Peyer's patch (tissue), 4 donors: Measurements from ENCODE around the gene SLC7A11. TPM values are rescaled to one million over a fixed set of nuclear protein-coding genes. Genes with fewer than 3 reads are reported as not detected.

Experiments
- DNase-seq, 3 donors: peaks; one replicate each; pipeline ENCODE4 v3.0.0-alpha.2; 2017 to 2019
- H3K27ac ChIP-seq, 4 donors: fragments of 200-600 bp; sonication (generic); one replicate each; pipeline ENCODE4 v1.5.1; 2016 to 2019
- H3K27me3 ChIP-seq, 2 donors: fragments of 200-600 bp; sonication (generic); one replicate each; pipeline ENCODE4 v1.5.1; 2019
- H3K36me3 ChIP-seq, 3 donors: fragments of 200-600 bp; sonication (generic); one replicate each; pipeline ENCODE4 v1.5.1; 2016 to 2019
- H3K4me1 ChIP-seq, 4 donors: fragments of 200-600 bp; sonication (generic); one replicate each; pipeline ENCODE4 v1.5.1; 2016 to 2019
- H3K4me3 ChIP-seq, 4 donors: fragments of 200-600 bp; sonication (generic); 1 replicate in 3 of 4; 2 replicates in 1 of 4; pipeline ENCODE4 v1.5.1; 2016 to 2019; ENCODE audit warnings: mild to moderate bottlenecking in 1 of 4
- H3K9me3 ChIP-seq, 4 donors: fragments of 200-600 bp; sonication (generic); one replicate each; pipeline ENCODE4 v1.5.1; 2016 to 2019; ENCODE audit warnings: mild to moderate bottlenecking in 1 of 4
- POLR2A ChIP-seq, 2 donors: fragments of 450-650 bp; IDR thresholded peaks; one replicate each; pipeline ENCODE4 v1.5.1; 2017; ENCODE audit warnings: antibody characterized with exemption in 2 of 2, mild to moderate bottlenecking in 2 of 2, moderate library complexity in 2 of 2
- total RNA-seq, 4 donors: library from RNA; depleted of rRNA; stranded (reverse); fragments of >200 nt; gene quantifications; one replicate each; pipeline ENCODE4 v1.1.0, GENCODE V29; 2016
- TF ChIP-seq, protein P1 (sequence below), 6 experiments: fragments of 450-650 bp in 4 of 6; fragments of 200-600 bp in 2 of 6; sonication (generic) in 1 of 6; IDR thresholded peaks; one replicate each; pipeline ENCODE4 v1.5.1; 2017 to 2019; ENCODE audit warnings: antibody characterized with exemption in 6 of 6, mild to moderate bottlenecking in 3 of 6, moderate library complexity in 1 of 6

The SLC7A11 gene
- total RNA-seq, 4 donors from 2014 or later: under 0.01 to 0.88 (median 0.64) TPM

- Histone ChIP-seq H3K27me3 (no peaks in the 10 kb centered on the region), H3K4me1 (peaks cover 0 to 1% (median 0%) of the 10 kb centered on the region in 4 donors), H3K36me3 (no peaks in the 10 kb centered on the region), H3K9me3 (no peaks in the 10 kb centered on the region), H3K27ac (no peak overlapping the region), H3K4me3 (no peak overlapping the region)
- TF ChIP-seq POLR2A (IDR thresholded peaks at IDR 0.05): no peak
- TF ChIP-seq, protein P1, sequence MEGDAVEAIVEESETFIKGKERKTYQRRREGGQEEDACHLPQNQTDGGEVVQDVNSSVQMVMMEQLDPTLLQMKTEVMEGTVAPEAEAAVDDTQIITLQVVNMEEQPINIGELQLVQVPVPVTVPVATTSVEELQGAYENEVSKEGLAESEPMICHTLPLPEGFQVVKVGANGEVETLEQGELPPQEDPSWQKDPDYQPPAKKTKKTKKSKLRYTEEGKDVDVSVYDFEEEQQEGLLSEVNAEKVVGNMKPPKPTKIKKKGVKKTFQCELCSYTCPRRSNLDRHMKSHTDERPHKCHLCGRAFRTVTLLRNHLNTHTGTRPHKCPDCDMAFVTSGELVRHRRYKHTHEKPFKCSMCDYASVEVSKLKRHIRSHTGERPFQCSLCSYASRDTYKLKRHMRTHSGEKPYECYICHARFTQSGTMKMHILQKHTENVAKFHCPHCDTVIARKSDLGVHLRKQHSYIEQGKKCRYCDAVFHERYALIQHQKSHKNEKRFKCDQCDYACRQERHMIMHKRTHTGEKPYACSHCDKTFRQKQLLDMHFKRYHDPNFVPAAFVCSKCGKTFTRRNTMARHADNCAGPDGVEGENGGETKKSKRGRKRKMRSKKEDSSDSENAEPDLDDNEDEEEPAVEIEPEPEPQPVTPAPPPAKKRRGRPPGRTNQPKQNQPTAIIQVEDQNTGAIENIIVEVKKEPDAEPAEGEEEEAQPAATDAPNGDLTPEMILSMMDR (IDR thresholded peaks at IDR 0.05): no peak
- no peak for DNase-seq
Measured at GRCh38 chr4:138230048-138230447, 12.1 kb downstream of the SLC7A11 start.

DNA sequence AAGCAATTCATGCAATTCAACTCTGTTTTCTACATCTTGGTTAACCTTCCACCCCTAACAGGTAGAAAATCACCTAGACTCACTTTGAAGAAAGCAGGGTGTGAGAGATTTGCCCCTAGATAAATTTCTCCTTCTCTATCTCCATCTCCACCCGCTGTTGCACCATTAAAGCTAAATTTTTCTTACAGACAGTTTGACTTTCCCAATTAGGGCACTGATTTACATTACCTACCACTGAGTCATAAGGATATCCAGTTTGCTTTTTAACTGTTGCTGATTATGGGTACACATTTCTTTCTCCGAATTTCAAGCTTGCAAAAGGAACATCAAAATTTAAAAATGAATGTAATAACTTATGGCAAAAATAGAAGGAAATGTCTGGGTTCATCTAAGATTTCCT lies 13.0 kb downstream of the SLC7A11 start:
- no peak for DNase-seq
- H3K9me3 ChIP-seq: no peaks in the 10 kb centered on the region
- no peak overlapping the region for H3K27ac ChIP-seq
- no peaks in the 10 kb centered on the region for H3K27me3 ChIP-seq
- no peak overlapping the region for H3K4me3 ChIP-seq
- TF ChIP-seq, protein P1 (IDR thresholded peaks at IDR 0.05): no peak
- no peak for TF ChIP-seq POLR2A (IDR thresholded peaks at IDR 0.05)
- H3K4me1 ChIP-seq: no peaks in the 10 kb centered on the region
- no peaks in the 10 kb centered on the region for H3K36me3 ChIP-seq

- Histone ChIP-seq H3K36me3 (no peaks in the 10 kb centered on the region), H3K4me1 (no peaks in the 10 kb centered on the region), H3K9me3 (no peaks in the 10 kb centered on the region), H3K27ac (no peak overlapping the region), H3K27me3 (no peaks in the 10 kb centered on the region), H3K4me3 (no peak overlapping the region)
- DNase-seq: no peak
- TF ChIP-seq, protein P1 (IDR thresholded peaks at IDR 0.05): no peak
- TF ChIP-seq POLR2A (IDR thresholded peaks at IDR 0.05): no peak
Measured at GRCh38 chr4:138226351-138226750, 15.8 kb downstream of the SLC7A11 start.

GRCh38 chr4:138225477-138225876 lies 16.7 kb downstream of the SLC7A11 start:
- Histone ChIP-seq H3K4me3 (no peak overlapping the region), H3K27me3 (no peaks in the 10 kb centered on the region), H3K9me3 (no peaks in the 10 kb centered on the region), H3K36me3 (no peaks in the 10 kb centered on the region), H3K27ac (no peak overlapping the region), H3K4me1 (no peaks in the 10 kb centered on the region)
- DNase-seq: no peak
- no peak for TF ChIP-seq POLR2A (IDR thresholded peaks at IDR 0.05)
- TF ChIP-seq, protein P1 (IDR thresholded peaks at IDR 0.05): no peak

- Histone ChIP-seq H3K4me1 (no peaks in the 10 kb centered on the region), H3K36me3 (no peaks in the 10 kb centered on the region), H3K4me3 (no peak overlapping the region), H3K27me3 (no peaks in the 10 kb centered on the region), H3K27ac (no peak overlapping the region), H3K9me3 (no peaks in the 10 kb centered on the region)
- TF ChIP-seq POLR2A (IDR thresholded peaks at IDR 0.05): no peak
- TF ChIP-seq, protein P1 (IDR thresholded peaks at IDR 0.05): no peak
- DNase-seq: no peak
Measured at GRCh38 chr4:138224614-138225013, 17.5 kb downstream of the SLC7A11 start.
